Activated naive CD4-positive, alpha-beta T cell treated with anti-CD3 and anti-CD28 coated beads, Interleukin-2, amount 10 ng/mL, durations not matched to agents 7 days and 5 days (primary cell): ENCODE measurements around the gene NR1H3.
A peak's percentile ranks its signal among the peaks of the same experiment; 100 is the strongest.
"Not testable (repeated sequence)": the region's sequence is repeated elsewhere in the genome, so short reads cannot be mapped to it uniquely, and the experiment has no call there.

Experiments used
- CTCF ChIA-PET: fragments of 350-600 bp; sonication (Branson Sonifier 250); formaldehyde crosslinking; loops from one replicate; lab custom pipeline; 2021; ENCODE audit warnings: antibody characterized with exemption; lab: Charles Lee
- DNase-seq: peaks from one replicate; pipeline ENCODE4 v3.0.0-alpha.2; 2020
- H3K27ac Mint-ChIP-seq: one replicate; pipeline ENCODE4 v1.8.0; 2021; ENCODE audit warnings: mild to moderate bottlenecking, moderate library complexity, mixed read lengths
- H3K27me3 Mint-ChIP-seq: one replicate; pipeline ENCODE4 v1.8.0; 2021; ENCODE audit warnings: mild to moderate bottlenecking, mixed read lengths
- H3K36me3 Mint-ChIP-seq: one replicate; pipeline ENCODE4 v1.8.0; 2021; ENCODE audit warnings: mixed read lengths
- H3K4me1 Mint-ChIP-seq: one replicate; pipeline ENCODE4 v1.8.0; 2021; ENCODE audit warnings: mixed read lengths
- H3K4me3 Mint-ChIP-seq: one replicate; pipeline ENCODE4 v1.8.0; 2021; ENCODE audit warnings: mild to moderate bottlenecking, moderate library complexity, mixed read lengths
- H3K9me3 Mint-ChIP-seq: one replicate; pipeline ENCODE4 v1.8.0; 2021; ENCODE audit warnings: mixed read lengths

The NR1H3 gene

DNA sequence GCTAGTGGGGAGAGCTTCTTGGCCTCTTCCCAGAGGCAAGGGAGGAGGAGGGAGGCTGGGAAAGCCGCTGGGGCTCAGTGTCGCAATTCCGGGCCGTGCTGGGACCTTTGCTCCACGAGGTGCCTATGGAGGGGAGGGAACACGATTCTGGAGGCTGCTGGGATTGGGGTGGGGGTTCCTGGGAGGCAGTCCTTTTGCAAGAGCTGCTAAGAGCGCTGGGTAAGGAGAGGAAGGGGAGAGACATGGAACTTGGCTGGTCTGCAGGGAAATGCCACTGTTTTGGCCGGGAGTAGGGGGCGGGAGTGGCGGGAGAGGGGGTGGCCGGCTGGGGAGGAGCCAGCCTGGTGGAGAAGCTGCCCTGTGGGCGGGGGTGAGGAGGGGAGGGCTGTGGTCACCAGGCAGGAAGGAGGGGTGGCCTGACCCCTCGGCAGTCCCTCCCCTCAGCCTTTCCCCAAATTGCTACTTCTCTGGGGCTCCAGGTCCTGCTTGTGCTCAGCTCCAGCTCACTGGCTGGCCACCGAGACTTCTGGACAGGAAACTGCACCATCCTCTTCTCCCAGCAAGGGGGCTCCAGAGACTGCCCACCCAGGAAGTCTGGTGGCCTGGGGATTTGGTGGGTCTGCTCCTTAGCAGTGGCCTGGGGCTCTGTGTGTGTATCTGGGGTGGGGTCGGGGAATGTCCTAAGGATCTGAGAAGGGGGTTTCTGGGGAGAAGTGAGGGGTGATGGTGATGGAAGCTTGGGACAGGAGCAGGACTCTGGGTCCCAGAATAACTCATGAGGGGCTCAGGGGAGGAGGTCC is at the start of gene NR1H3:
NR1H3 (plus strand) TSS at position 480 of the 800 bp plus-strand sequence. CDS start 1,221 bp downstream, outside the sequence.
- Mint-ChIP-seq H3K27me3 (no peaks in the 10 kb centered on the region), H3K27ac (no peak within 1 kb of the TSS), H3K4me3 (no peak within 1 kb of the TSS), H3K9me3 (no peaks in the 10 kb centered on the region), H3K36me3 (no peaks in the 10 kb centered on the region), H3K4me1 (peaks cover 16% of the 10 kb centered on the region)
- CTCF ChIA-PET: interaction anchor here (0.9 to 3.9 kb wide), 9 partner anchors 10 to 77 kb away, joined by 3 to 39 read pairs (median 4); partner anchors contain the start of gene ACP2
- DNase-seq: no peak

- not testable (repeated sequence) for H3K9me3 Mint-ChIP-seq, DNase-seq, H3K27ac Mint-ChIP-seq, H3K4me3 Mint-ChIP-seq, H3K4me1 Mint-ChIP-seq, H3K36me3 Mint-ChIP-seq
- H3K27me3 Mint-ChIP-seq: peaks cover 48% of the 10 kb centered on the region
- CTCF ChIA-PET: interaction anchor here (1.0 kb wide), 1 partner anchor 31 kb away, joined by 3 read pairs; no protein-coding TSS in a partner anchor
Measured at GRCh38 chr11:47208008-47208552, 49.7 kb upstream of the NR1H3 start.

GRCh38 chr11:47208628-47209027 is 49.2 kb upstream of the NR1H3 start:
- H3K27me3 Mint-ChIP-seq: peaks cover 44% of the 10 kb centered on the region
- no peak overlapping the region for H3K4me3 Mint-ChIP-seq
- no peaks in the 10 kb centered on the region for H3K36me3 Mint-ChIP-seq
- DNase-seq: no peak
- peaks cover 6% of the 10 kb centered on the region for H3K4me1 Mint-ChIP-seq
- no peak overlapping the region for H3K27ac Mint-ChIP-seq
- no peaks in the 10 kb centered on the region for H3K9me3 Mint-ChIP-seq
- CTCF ChIA-PET: no interaction called here

DNA sequence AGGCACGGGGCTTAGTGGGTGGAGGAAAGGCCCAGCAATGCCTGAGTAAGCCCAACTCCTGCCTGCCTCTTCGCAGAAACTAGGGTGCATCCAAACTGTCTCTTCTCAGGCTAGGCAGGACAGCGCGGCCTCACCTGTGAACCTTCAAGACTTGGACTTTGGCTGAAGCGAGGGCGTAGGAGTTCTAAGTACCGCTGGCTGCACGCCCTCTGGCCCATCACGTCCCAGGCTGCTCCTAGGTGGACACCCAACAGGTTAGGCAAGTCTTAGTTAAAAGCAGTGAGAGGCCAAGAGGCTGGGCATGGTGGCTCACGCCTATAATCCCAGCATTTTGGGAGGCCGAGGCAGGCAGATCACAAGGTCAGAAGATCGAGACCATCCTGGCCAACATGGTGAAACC is 44.9 kb upstream of the NR1H3 start:
- no peak overlapping the region for H3K4me3 Mint-ChIP-seq
- H3K27ac Mint-ChIP-seq: no peak overlapping the region
- no peaks in the 10 kb centered on the region for H3K9me3 Mint-ChIP-seq
- H3K4me1 Mint-ChIP-seq: peaks cover 32% of the 10 kb centered on the region
- no peak for DNase-seq
- peaks cover 12% of the 10 kb centered on the region for H3K27me3 Mint-ChIP-seq
- CTCF ChIA-PET: interaction anchor here (3.9 kb wide), 1 partner anchor 34 kb away, joined by 32 read pairs; no protein-coding TSS in a partner anchor
- peaks cover 21% of the 10 kb centered on the region for H3K36me3 Mint-ChIP-seq

DNA sequence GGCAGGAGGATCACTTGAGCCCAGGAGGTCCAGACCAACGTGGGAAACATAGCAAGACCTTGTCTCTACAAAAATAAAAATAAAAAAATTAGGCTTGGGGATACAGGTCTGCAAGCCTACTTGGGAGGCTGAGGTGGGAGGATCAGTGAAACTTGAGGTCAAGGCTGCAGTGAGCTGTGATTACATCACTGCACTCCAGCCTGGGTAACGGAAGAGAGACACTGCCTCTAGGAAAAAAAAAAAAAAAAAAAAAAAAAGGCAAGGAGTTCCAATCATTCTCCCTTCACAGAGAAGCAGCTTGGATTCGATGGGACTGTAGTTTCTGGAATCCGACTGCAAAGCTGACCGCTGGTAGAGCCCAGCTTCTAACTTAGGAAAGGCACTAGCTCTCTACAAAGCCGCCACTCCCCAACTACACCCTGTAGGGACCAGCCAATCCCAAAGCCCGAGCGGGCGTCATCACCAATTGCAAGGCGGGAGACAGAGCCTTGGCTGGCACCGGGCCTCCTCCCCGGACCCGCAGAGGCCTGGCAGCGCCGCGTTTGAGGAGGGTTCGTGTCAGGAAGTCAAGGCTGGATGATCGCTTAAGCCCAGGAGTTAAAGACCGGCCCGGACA is 43.7 kb upstream of the NR1H3 start:
- peak overlapping the region; percentile 100 for H3K27ac Mint-ChIP-seq
- peaks cover 29% of the 10 kb centered on the region for H3K36me3 Mint-ChIP-seq
- H3K4me3 Mint-ChIP-seq: peak overlapping the region; percentile 97

GRCh38 chr11:47215366-47215910 is 42.4 kb upstream of the NR1H3 start:
- Mint-ChIP-seq H3K4me1 (peaks cover 51% of the 10 kb centered on the region), H3K27me3 (peaks cover 3% of the 10 kb centered on the region), H3K9me3 (no peaks in the 10 kb centered on the region), H3K36me3 (peaks cover 37% of the 10 kb centered on the region), H3K27ac (peak overlapping the region; percentile 97), H3K4me3 (peak overlapping the region; percentile 97)
- CTCF ChIA-PET: interaction anchor here (0.9 to 3.9 kb wide), 7 partner anchors 18 to 44 kb away, joined by 3 to 32 read pairs (median 6); partner anchors contain the start of genes ACP2 and NR1H3
- DNase-seq: no peak

More for the DNA sequence above, 43.7 kb upstream of the NR1H3 start:
- Mint-ChIP-seq H3K9me3 (no peaks in the 10 kb centered on the region), H3K4me1 (peaks cover 40% of the 10 kb centered on the region), H3K27me3 (peaks cover 10% of the 10 kb centered on the region)
- CTCF ChIA-PET: interaction anchor here (1.1 to 3.9 kb wide), 5 partner anchors 20 to 45 kb away, joined by 3 to 32 read pairs (median 6); partner anchors contain the start of gene ACP2
- DNase-seq: peak; percentile 92

GRCh38 chr11:47216121-47216798 is 41.5 kb upstream of the NR1H3 start:
- CTCF ChIA-PET: interaction anchor here (0.8 to 3.9 kb wide), 5 partner anchors 14 to 45 kb away, joined by 3 to 32 read pairs (median 6); no protein-coding TSS in a partner anchor
- peak; percentile 61 for DNase-seq
- H3K27ac Mint-ChIP-seq: peak overlapping the region; percentile 97
- H3K9me3 Mint-ChIP-seq: no peaks in the 10 kb centered on the region
- peaks cover 52% of the 10 kb centered on the region for H3K4me1 Mint-ChIP-seq
- H3K27me3 Mint-ChIP-seq: no peaks in the 10 kb centered on the region
- H3K4me3 Mint-ChIP-seq: peak overlapping the region; percentile 97
- peaks cover 39% of the 10 kb centered on the region for H3K36me3 Mint-ChIP-seq

DNA sequence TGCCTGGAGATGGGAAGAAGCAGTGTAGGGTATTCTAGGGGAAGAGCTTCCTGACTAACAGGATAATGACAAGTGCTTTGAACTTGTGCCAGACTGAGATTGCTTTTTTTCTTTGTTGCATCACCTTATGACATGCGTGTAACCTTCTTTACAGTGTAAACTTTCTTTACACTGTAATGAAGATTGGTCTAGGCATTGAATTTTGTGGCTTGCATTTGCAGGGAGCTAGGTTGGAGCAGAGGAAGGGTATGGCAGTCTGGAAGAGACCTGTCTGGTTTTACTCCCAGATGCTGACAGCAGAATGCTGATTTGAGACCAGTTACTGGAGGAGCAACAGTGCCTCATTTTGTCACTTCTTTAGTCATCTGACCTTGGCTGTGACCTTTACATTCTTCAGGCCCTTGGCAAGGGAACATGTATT is 37.4 kb upstream of the NR1H3 start:
- peak overlapping the region; percentile 21 for H3K27ac Mint-ChIP-seq
- H3K36me3 Mint-ChIP-seq: peaks cover 58% of the 10 kb centered on the region
- peaks cover 56% of the 10 kb centered on the region for H3K4me1 Mint-ChIP-seq
- no peaks in the 10 kb centered on the region for H3K9me3 Mint-ChIP-seq
- no peaks in the 10 kb centered on the region for H3K27me3 Mint-ChIP-seq
- CTCF ChIA-PET: interaction anchor here (0.6 to 2.2 kb wide), 2 partner anchors 39 to 645 kb away, joined by 4 to 5 read pairs; no protein-coding TSS in a partner anchor
- DNase-seq: no peak
- H3K4me3 Mint-ChIP-seq: no peak overlapping the region

GRCh38 chr11:47222696-47223095 is 35.1 kb upstream of the NR1H3 start:
- no peak overlapping the region for H3K4me3 Mint-ChIP-seq
- H3K9me3 Mint-ChIP-seq: no peaks in the 10 kb centered on the region
- no peaks in the 10 kb centered on the region for H3K27me3 Mint-ChIP-seq
- no peak overlapping the region for H3K27ac Mint-ChIP-seq
- peaks cover 54% of the 10 kb centered on the region for H3K36me3 Mint-ChIP-seq
- CTCF ChIA-PET: interaction anchor here (1.2 kb wide), 1 partner anchor 43 kb away, joined by 5 read pairs; no protein-coding TSS in a partner anchor
- H3K4me1 Mint-ChIP-seq: peaks cover 54% of the 10 kb centered on the region
- no peak for DNase-seq

DNA sequence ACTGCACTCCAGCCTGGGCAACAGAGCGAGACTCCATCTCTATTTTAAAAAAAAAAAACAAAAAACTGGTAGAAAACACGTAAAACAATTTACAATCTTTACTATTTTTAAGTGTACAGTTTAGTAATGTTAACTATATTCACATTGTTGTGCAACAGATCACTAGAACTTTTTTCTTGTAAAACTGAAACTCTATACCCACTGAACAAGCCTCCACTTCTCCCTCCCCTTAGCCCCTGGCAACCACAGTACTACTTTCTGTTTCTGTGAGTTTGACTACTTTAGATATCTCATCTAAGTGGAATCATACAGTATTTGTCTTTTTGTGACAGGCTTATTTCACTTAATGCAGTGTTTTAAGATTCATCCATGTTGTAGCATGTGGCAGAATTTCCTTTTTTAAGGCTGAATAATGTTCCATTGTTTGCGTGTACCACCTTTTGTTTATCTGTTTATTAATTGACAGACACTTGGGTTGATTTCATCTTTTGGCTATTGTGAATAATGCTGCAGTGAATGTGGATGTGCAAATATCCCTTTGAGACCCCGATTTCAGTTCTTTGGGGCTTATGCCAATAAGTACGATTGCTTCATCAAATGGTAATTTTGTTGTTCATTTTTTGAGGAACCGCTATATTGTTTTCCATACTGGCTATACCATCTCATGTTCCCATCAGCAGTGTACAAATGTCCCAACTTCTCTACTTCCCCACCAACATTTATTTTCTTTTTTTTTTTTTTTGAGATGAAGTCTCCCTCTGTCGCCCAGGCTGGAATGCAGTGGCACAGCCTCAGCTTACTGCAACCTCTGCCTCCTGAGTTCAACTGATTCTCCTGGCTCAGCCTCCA is 32.0 kb upstream of the NR1H3 start:
- Mint-ChIP-seq H3K4me1 (peaks cover 35% of the 10 kb centered on the region), H3K4me3 (peak overlapping the region; percentile 4)
- CTCF ChIA-PET: no interaction called here

GRCh38 chr11:47229161-47229560 is 28.6 kb upstream of the NR1H3 start:
- no peaks in the 10 kb centered on the region for H3K9me3 Mint-ChIP-seq
- CTCF ChIA-PET: interaction anchor here (2.0 kb wide), 1 partner anchor 12 kb away, joined by 7 read pairs; no protein-coding TSS in a partner anchor
- H3K36me3 Mint-ChIP-seq: peaks cover 53% of the 10 kb centered on the region
- peaks cover 36% of the 10 kb centered on the region for H3K4me1 Mint-ChIP-seq
- H3K27me3 Mint-ChIP-seq: no peaks in the 10 kb centered on the region
- H3K4me3 Mint-ChIP-seq: no peak overlapping the region
- no peak for DNase-seq
- peak overlapping the region; percentile 3 for H3K27ac Mint-ChIP-seq

More for the DNA sequence above, 32.0 kb upstream of the NR1H3 start:
- Mint-ChIP-seq H3K27ac (peak overlapping the region; percentile 51), H3K27me3 (no peaks in the 10 kb centered on the region), H3K36me3 (peaks cover 52% of the 10 kb centered on the region), H3K9me3 (no peaks in the 10 kb centered on the region)
- peak; percentile 56 for DNase-seq

- Mint-ChIP-seq H3K4me3 (no peak overlapping the region), H3K9me3 (no peaks in the 10 kb centered on the region), H3K27me3 (no peaks in the 10 kb centered on the region), H3K27ac (no peak overlapping the region), H3K4me1 (peaks cover 34% of the 10 kb centered on the region), H3K36me3 (peaks cover 56% of the 10 kb centered on the region)
- CTCF ChIA-PET: interaction anchor here (0.7 to 2.6 kb wide), 8 partner anchors 9 to 121 kb away, joined by 3 to 14 read pairs (median 5); partner anchors contain the start of gene ACP2
- DNase-seq: no peak
Measured at GRCh38 chr11:47233051-47233450, 24.7 kb upstream of the NR1H3 start.
